H1 (cell line): ENCODE measurements around the gene TSC2. TPM values are rescaled to one million over a fixed set of nuclear protein-coding genes. Genes with fewer than 3 reads are reported as not detected.

Source experiments
- CTCF ChIA-PET: fragments of 300-600 bp; sonication (Branson Sonifier 250); formaldehyde crosslinking; loops from one replicate; lab custom pipeline; 2021; ENCODE audit not compliant: partially characterized antibody; lab: Charles Lee
- POLR2A ChIA-PET: fragments of 300-600 bp; sonication (Branson Sonifier 250); formaldehyde crosslinking; loops from one replicate; lab custom pipeline; 2021; ENCODE audit warnings: inconsistent platforms; ENCODE audit not compliant: partially characterized antibody; lab: Charles Lee
- DNase-seq, 2 experiments: peaks; one replicate each; pipeline versions ENCODE4 v3.0.0 to v3.0.0-alpha.2; 2010 to 2022; ENCODE audit warnings: low spot score in 2 of 2, low read depth in 1 of 2, mixed read lengths in 1 of 2
- FAIRE-seq: peaks from 2 replicates; lab custom pipeline; 2011; peaks lifted over from hg19 to GRCh38; lab: Jason Lieb, UNC
- H2AFZ ChIP-seq: 2 replicates; pipeline ENCODE4 v1.8.1; 2012; ENCODE audit warnings: low read length, inconsistent platforms
- H2AK5ac ChIP-seq: 2 replicates; pipeline ENCODE4 v1.6.1; 2013; ENCODE audit warnings: low read depth, low read length
- H2BK120ac ChIP-seq: replicated peaks from 2 replicates; pipeline ENCODE3; 2013; ENCODE audit warnings: low read depth, low read length, inconsistent platforms
- H2BK12ac ChIP-seq: 2 replicates; pipeline ENCODE4 v1.6.1; 2013; ENCODE audit warnings: low read depth, low read length
- H2BK15ac ChIP-seq: 2 replicates; pipeline ENCODE4 v1.6.1; 2013; ENCODE audit warnings: low read length
- H2BK20ac ChIP-seq: 2 replicates; pipeline ENCODE4 v1.6.1; 2013; ENCODE audit warnings: low read length
- H2BK5ac ChIP-seq: 2 replicates; pipeline ENCODE4 v1.6.1; 2013; ENCODE audit warnings: low read depth, low read length
- H3K14ac ChIP-seq: 2 replicates; pipeline ENCODE4 v1.6.1; 2013; ENCODE audit warnings: inconsistent platforms; ENCODE audit not compliant: insufficient read length
- H3K18ac ChIP-seq: 2 replicates; pipeline ENCODE4 v1.6.1; 2013; ENCODE audit warnings: low read length; ENCODE audit errors: extremely low read depth
- H3K23ac ChIP-seq: 2 replicates; pipeline ENCODE4 v1.6.1; 2013; ENCODE audit warnings: inconsistent platforms; ENCODE audit not compliant: insufficient read length
- H3K23me2 ChIP-seq: 2 replicates; pipeline ENCODE4 v1.6.1; 2013; ENCODE audit warnings: low read depth, low read length
- H3K27ac ChIP-seq: 2 replicates; pipeline ENCODE4 v1.6.1; 2011; ENCODE audit warnings: low read depth, low read length, inconsistent platforms
- H3K27me3 ChIP-seq, 4 experiments: replicated peaks in 1 of 4; 1 replicate in 1 of 4; 2 replicates in 3 of 4; pipeline versions ENCODE4 v1.6.1 to v1.8.1; 2011 to 2013; ENCODE audit warnings: low read length in 3 of 4, mild to moderate bottlenecking in 3 of 4, inconsistent platforms in 2 of 4, mixed read lengths in 2 of 4, moderate library complexity in 1 of 4; ENCODE audit not compliant: control insufficient read depth in 3 of 4, insufficient read depth in 3 of 4; ENCODE audit errors: extremely low read depth in 1 of 4
- H3K36me3 ChIP-seq, 4 experiments: 2 replicates each; pipeline versions ENCODE4 v1.6.1 to v1.8.1; 2011 to 2013; ENCODE audit warnings: mild to moderate bottlenecking in 4 of 4, low read length in 3 of 4, moderate library complexity in 2 of 4, control low read depth in 1 of 4, inconsistent platforms in 1 of 4; ENCODE audit not compliant: insufficient read depth in 4 of 4, control insufficient read depth in 2 of 4
- H3K4ac ChIP-seq: replicated peaks from 2 replicates; pipeline ENCODE3; 2013; ENCODE audit warnings: low read length, low read depth, mixed read lengths, inconsistent platforms; ENCODE audit not compliant: insufficient read length
- H3K4me1 ChIP-seq, 4 experiments: replicated peaks in 1 of 4; 1 replicate in 1 of 4; 2 replicates in 3 of 4; pipeline versions ENCODE4 v1.6.1 to v1.8.1; 2011 to 2013; ENCODE audit warnings: low read length in 3 of 4, inconsistent platforms in 2 of 4, mixed read lengths in 1 of 4; ENCODE audit not compliant: insufficient read depth in 4 of 4, control insufficient read depth in 3 of 4
- H3K4me2 ChIP-seq, 2 experiments: 2 replicates each; pipeline versions ENCODE4 v1.6.1 to v1.8.1; 2011 to 2013; ENCODE audit warnings: low read depth in 2 of 2, low read length in 2 of 2, control low read depth in 1 of 2, inconsistent platforms in 1 of 2, mild to moderate bottlenecking in 1 of 2; ENCODE audit not compliant: insufficient read depth in 1 of 2
- H3K4me3 ChIP-seq, 4 experiments: fragments of 200-600, 300-600 bp in 1 of 4; sonication (generic), shearing (Covaris generic), sonication (Bioruptor Twin) in 1 of 4; 2 replicates each; pipeline versions ENCODE4 v1.5.1 to v1.8.1; 2011 to 2016; ENCODE audit warnings: low read length in 4 of 4, low read depth in 3 of 4, control low read depth in 2 of 4, inconsistent platforms in 2 of 4, mild to moderate bottlenecking in 2 of 4, mixed read lengths in 1 of 4, moderate library complexity in 1 of 4; ENCODE audit not compliant: insufficient read depth in 2 of 4; ENCODE audit errors: extremely low read depth in 1 of 4
- H3K56ac ChIP-seq: replicated peaks from 2 replicates; pipeline ENCODE3; 2013; ENCODE audit warnings: low read depth, mild to moderate bottlenecking, mixed read lengths, low read length, inconsistent platforms; ENCODE audit not compliant: insufficient read length
- H3K79me1 ChIP-seq: 2 replicates; pipeline ENCODE4 v1.6.1; 2013; ENCODE audit warnings: low read depth, low read length, control low read depth
- H3K79me2 ChIP-seq, 2 experiments: 2 replicates each; pipeline versions ENCODE4 v1.6.1 to v1.8.1; 2012 to 2013; ENCODE audit warnings: low read length in 2 of 2, mild to moderate bottlenecking in 2 of 2, inconsistent platforms in 1 of 2; ENCODE audit not compliant: insufficient read depth in 2 of 2, control insufficient read depth in 1 of 2
- H3K9ac ChIP-seq, 4 experiments: replicated peaks in 1 of 4; 1 replicate in 1 of 4; 2 replicates in 3 of 4; pipeline versions ENCODE4 v1.6.1 to v1.8.1; 2011 to 2013; ENCODE audit warnings: low read depth in 3 of 4, low read length in 3 of 4, control low read depth in 2 of 4, mild to moderate bottlenecking in 2 of 4, moderate library complexity in 2 of 4, inconsistent platforms in 1 of 4; ENCODE audit errors: extremely low read depth in 1 of 4
- H3K9me3 ChIP-seq, 2 experiments: 2 replicates each; pipeline versions ENCODE4 v1.6.1 to v1.8.1; 2012 to 2013; ENCODE audit warnings: mild to moderate bottlenecking in 2 of 2, moderate library complexity in 2 of 2, control low read depth in 1 of 2, inconsistent platforms in 1 of 2, low read depth in 1 of 2, low read length in 1 of 2, mixed read lengths in 1 of 2; ENCODE audit not compliant: insufficient read depth in 2 of 2
- H4K20me1 ChIP-seq, 2 experiments: replicated peaks in 1 of 2; 2 replicates each; pipeline versions ENCODE3 to v1.8.1; 2011 to 2013; ENCODE audit warnings: inconsistent platforms in 2 of 2, low read length in 2 of 2, mild to moderate bottlenecking in 1 of 2; ENCODE audit not compliant: insufficient read depth in 2 of 2, control insufficient read depth in 1 of 2
- H4K5ac ChIP-seq: 2 replicates; pipeline ENCODE4 v1.6.1; 2013; ENCODE audit warnings: low read length, low read depth, mixed read lengths, inconsistent platforms; ENCODE audit not compliant: insufficient read length
- H4K8ac ChIP-seq: 2 replicates; pipeline ENCODE4 v1.8.0; 2013; ENCODE audit warnings: mild to moderate bottlenecking, moderate library complexity, low read length, inconsistent platforms; ENCODE audit not compliant: insufficient read depth; ENCODE audit errors: extremely low read depth
- H4K91ac ChIP-seq: replicated peaks from 2 replicates; pipeline ENCODE3; 2013; ENCODE audit warnings: low read length, mixed read lengths, inconsistent platforms; ENCODE audit not compliant: insufficient read length
- RFX5 ChIP-seq: IDR thresholded peaks from 2 replicates; pipeline ENCODE4 v1.6.1; 2011; ENCODE audit warnings: low read depth, low read length, improper control_type of control experiment, borderline replicate concordance
- TAF1 ChIP-seq: IDR thresholded peaks from 2 replicates; pipeline ENCODE4 v1.6.1; 2011; ENCODE audit warnings: mild to moderate bottlenecking, low read depth, low read length
- TBP ChIP-seq: IDR thresholded peaks from 2 replicates; pipeline ENCODE4 v1.6.1; 2011; ENCODE audit warnings: low read depth, low read length, improper control_type of control experiment
- WGBS, 2 experiments: shearing (Covaris generic) in 1 of 2; methylation state at CpG; one replicate each; pipeline versions ENCODE4 v1.1.6 to v1.1.7; 2013 to 2015; ENCODE audit warnings: low lambda C conversion rate in 2 of 2, mixed read lengths in 2 of 2, inconsistent platforms in 1 of 2, low coverage in 1 of 2, missing lambda C conversion rate in 1 of 2; ENCODE audit not compliant: insufficient replicate concordance in 2 of 2, insufficient coverage in 1 of 2, insufficient read length in 1 of 2; ENCODE audit errors: extremely low coverage in 1 of 2, missing lambda C conversion rate in 1 of 2; 5-methylcytosine and 5-hydroxymethylcytosine counted together
- polyA plus RNA-seq, 7 experiments: library from polyadenylated mRNA; depleted of rRNA in 3 of 7; stranded (reverse) in 5 of 7; unstranded in 2 of 7; fragments of >200 nt in 5 of 7; fragments of 200-250 nt in 2 of 7; gene quantifications; 1 replicate in 5 of 7; 2 replicates in 1 of 7; 4 replicates in 1 of 7; pipeline versions ENCODE4 v1.2.1 to v1.2.3, GENCODE V29; 2011 to 2013; ENCODE audit warnings: missing spikeins in 2 of 7, mixed read lengths in 2 of 7
- total RNA-seq: library from RNA; stranded (reverse); fragmentation: NEBNext Ultra II Directional; extraction: Animal tissue kit (Norgen Biotek cat#: 25700); gene quantifications from 2 replicates; pipeline ENCODE4 v1.2.1, GENCODE V29; 2021
- TF ChIP-seq, protein P1 (sequence below): IDR thresholded peaks from 2 replicates; pipeline ENCODE4 v1.6.1; 2012; ENCODE audit warnings: inconsistent platforms

TSC2 gene
- total and polyA plus RNA-seq, 2 of the 8 experiments (the other 6 are each of a cell fraction or from before 2014, with no cell fraction given) = 65.9 to 96.6 TPM

DNA sequence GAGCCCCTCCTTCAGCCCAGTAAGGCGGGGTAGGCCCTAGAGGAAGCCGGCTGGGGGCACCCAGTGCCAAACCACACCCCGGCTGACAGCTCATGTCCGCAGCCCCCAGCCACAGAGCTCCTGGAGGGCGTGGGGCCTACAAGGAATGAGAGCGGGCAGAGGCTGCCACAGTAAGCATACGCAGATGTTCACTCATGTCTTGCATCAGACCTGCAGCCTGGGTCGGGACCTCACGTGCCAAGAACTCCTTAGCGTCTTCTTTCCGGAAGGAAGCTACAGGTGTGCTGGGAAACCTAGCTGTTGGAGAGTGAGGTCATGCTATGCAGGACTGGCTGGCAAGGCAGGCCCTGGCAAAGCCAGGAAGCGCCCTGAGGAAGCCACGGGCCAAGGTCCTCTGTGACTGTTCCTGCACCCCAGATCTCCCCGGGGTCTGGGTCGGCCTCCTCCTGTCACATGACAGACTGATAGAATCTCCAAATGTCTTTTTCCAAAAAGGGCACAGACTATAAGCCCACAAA, 39.7 kb upstream of the TSC2 start:
- H3K79me2 ChIP-seq = peaks cover 22 to 50% of the 10 kb centered on the region in 2 experiments; a peak in 3 of 4 replicates
- no peak overlapping the region for H2BK120ac ChIP-seq
- peaks cover 3 to 38% (median 22%) of the 10 kb centered on the region in 4 experiments for H3K4me1 ChIP-seq
- H2BK12ac ChIP-seq = no peak overlapping the region
- H3K36me3 ChIP-seq = peaks cover 0 to 4% (median under 1%) of the 10 kb centered on the region in 4 experiments; a peak in 2 of 8 replicates
- H3K4me3 ChIP-seq = peak overlapping the region in 3 of 4 experiments; percentile 80 to 95 (median 86); a peak in 5 of 8 replicates
- no peak overlapping the region for H2BK5ac ChIP-seq
- H2BK15ac ChIP-seq = no peak overlapping the region
- no peak overlapping the region for H4K91ac ChIP-seq
- H3K18ac ChIP-seq = no peak overlapping the region
- TF ChIP-seq TAF1 (no peak), TBP (no peak), RFX5 (no peak)
- TF ChIP-seq, protein P1, sequence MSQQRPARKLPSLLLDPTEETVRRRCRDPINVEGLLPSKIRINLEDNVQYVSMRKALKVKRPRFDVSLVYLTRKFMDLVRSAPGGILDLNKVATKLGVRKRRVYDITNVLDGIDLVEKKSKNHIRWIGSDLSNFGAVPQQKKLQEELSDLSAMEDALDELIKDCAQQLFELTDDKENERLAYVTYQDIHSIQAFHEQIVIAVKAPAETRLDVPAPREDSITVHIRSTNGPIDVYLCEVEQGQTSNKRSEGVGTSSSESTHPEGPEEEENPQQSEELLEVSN = no peak
- no peak overlapping the region for H2BK20ac ChIP-seq
- no peak overlapping the region for H3K56ac ChIP-seq
- peaks cover 23 to 51% of the 10 kb centered on the region in 2 experiments for H4K20me1 ChIP-seq
- WGBS, 2 experiments = 90% methylated on average over 15 of the region's 15 CpGs; no CpG with 5 or more reads in 1 of the 2 experiments
- H3K14ac ChIP-seq = no peak overlapping the region
- POLR2A ChIA-PET = interaction anchor here (0.6 to 2.8 kb wide), 14 partner anchors 9 to 232 kb away, joined by 3 to 17 read pairs (median 4); partner anchors contain the start of genes NPW, RPS2, TBL3 and TRAF7
- peaks cover 9% of the 10 kb centered on the region; the same call in 1 of the 2 replicates for H3K79me1 ChIP-seq
- H4K5ac ChIP-seq = no peak overlapping the region
- H2AK5ac ChIP-seq = no peak overlapping the region
- peaks cover 12% of the 10 kb centered on the region; the same call in 1 of the 2 replicates for H3K23me2 ChIP-seq
- no peak overlapping the region for H3K27ac ChIP-seq
- H4K8ac ChIP-seq = no peak overlapping the region
- H3K9ac ChIP-seq = no peak overlapping the region
- H3K4me2 ChIP-seq = peak overlapping the region; percentile 89 to 92; a peak in 3 of 4 replicates
- no peak overlapping the region for H2AFZ ChIP-seq
- H3K27me3 ChIP-seq = no peaks in the 10 kb centered on the region
- FAIRE-seq = no peak
- DNase-seq = no peak
- H3K4ac ChIP-seq = no peak overlapping the region
- no peaks in the 10 kb centered on the region for H3K9me3 ChIP-seq
- CTCF ChIA-PET = interaction anchor here (0.8 to 2.8 kb wide), 10 partner anchors 9 to 139 kb away, joined by 3 to 7 read pairs (median 6); partner anchors contain the start of genes NHERF2 and NPW
- no peak overlapping the region for H3K23ac ChIP-seq
